ENCODE results near the gene GRK1.

- TF ChIP-seq, protein P1, sequence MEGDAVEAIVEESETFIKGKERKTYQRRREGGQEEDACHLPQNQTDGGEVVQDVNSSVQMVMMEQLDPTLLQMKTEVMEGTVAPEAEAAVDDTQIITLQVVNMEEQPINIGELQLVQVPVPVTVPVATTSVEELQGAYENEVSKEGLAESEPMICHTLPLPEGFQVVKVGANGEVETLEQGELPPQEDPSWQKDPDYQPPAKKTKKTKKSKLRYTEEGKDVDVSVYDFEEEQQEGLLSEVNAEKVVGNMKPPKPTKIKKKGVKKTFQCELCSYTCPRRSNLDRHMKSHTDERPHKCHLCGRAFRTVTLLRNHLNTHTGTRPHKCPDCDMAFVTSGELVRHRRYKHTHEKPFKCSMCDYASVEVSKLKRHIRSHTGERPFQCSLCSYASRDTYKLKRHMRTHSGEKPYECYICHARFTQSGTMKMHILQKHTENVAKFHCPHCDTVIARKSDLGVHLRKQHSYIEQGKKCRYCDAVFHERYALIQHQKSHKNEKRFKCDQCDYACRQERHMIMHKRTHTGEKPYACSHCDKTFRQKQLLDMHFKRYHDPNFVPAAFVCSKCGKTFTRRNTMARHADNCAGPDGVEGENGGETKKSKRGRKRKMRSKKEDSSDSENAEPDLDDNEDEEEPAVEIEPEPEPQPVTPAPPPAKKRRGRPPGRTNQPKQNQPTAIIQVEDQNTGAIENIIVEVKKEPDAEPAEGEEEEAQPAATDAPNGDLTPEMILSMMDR (IDR thresholded peaks at IDR 0.05; ENCODE audit: low read depth, low read length), result no peak
- TF ChIP-seq POLR2A (IDR thresholded peaks at IDR 0.05; ENCODE audit: extremely low read depth, insufficient read length), result no peak
- TF ChIP-seq MAX (IDR thresholded peaks at IDR 0.05; ENCODE audit: low read depth, low read length), result no peak
Measured at GRCh38 chr13:113654591-113655345, 12.3 kb upstream of the GRK1 start.

Data from NB4 (cell line).